Measurements from ENCODE around the gene AGAP1.

AGAP1 gene

DNA sequence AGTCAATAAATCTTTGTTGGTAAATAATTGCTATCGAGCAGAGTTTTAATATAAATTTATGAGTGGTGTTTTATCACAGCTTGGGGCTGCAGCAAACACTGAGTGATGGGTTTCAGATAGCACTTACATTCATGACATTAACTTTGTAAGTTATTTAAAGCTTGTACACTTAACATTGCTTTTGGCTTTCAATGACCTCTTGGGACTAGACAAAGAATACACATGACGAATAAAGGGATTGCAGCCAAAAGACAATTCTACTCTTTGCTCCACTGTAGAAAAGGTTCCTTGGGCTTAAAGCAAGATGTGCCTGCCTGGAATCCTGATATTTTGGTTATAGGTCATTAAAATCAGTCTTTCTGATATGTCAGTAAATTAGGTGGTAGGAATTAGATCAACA lies 374.8 kb downstream of the AGAP1 start:
- no CpG with 5 or more reads among the region's 2 CpGs for WGBS (ENCODE audit: insufficient coverage, insufficient read length)
- peaks cover 7% of the 10 kb centered on the region; the same call in 1 of the 2 replicates for H3K4me1 ChIP-seq (ENCODE audit: control insufficient read depth, insufficient read depth, low read length)

DNA sequence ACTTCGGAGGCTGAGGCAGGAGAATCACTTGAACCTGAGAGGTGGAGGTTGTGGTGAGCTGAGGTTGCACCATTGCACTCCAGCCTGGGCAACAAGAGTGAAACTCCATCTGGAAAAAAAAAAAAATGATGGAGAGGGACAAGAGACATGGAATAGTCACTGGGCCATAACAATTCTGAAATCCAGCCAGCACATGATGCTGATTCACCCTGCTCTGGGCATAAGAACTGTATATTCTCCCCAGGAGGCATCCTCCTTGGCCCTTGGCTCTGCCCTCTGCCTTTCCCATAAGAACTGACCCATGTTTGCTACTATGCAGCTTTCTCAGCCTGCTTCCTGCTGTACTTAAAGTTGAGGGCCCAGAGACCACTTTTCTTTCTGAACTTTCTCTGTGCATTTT lies 376.7 kb downstream of the AGAP1 start:
- no peaks in the 10 kb centered on the region for H3K36me3 ChIP-seq (ENCODE audit: control insufficient read depth, insufficient read depth, low read length)
- no CpG with 5 or more reads among the region's 1 CpG for WGBS (ENCODE audit: insufficient coverage, insufficient read length)

More for the DNA sequence above, 374.8 kb downstream of the AGAP1 start:
- Histone ChIP-seq H3K36me3 (ENCODE audit: control insufficient read depth, insufficient read depth, low read length) (no peaks in the 10 kb centered on the region), H3K9me3 (ENCODE audit: control insufficient read depth, insufficient read depth, low read length) (no peaks in the 10 kb centered on the region), H3K27ac (ENCODE audit: low read length) (no peak overlapping the region), H3K27me3 (ENCODE audit: control insufficient read depth, insufficient read depth, low read length) (no peaks in the 10 kb centered on the region), H3K4me3 (ENCODE audit: low read length) (no peak overlapping the region)
- DNase-seq (ENCODE audit: low read depth, low spot score): no peak

DNA sequence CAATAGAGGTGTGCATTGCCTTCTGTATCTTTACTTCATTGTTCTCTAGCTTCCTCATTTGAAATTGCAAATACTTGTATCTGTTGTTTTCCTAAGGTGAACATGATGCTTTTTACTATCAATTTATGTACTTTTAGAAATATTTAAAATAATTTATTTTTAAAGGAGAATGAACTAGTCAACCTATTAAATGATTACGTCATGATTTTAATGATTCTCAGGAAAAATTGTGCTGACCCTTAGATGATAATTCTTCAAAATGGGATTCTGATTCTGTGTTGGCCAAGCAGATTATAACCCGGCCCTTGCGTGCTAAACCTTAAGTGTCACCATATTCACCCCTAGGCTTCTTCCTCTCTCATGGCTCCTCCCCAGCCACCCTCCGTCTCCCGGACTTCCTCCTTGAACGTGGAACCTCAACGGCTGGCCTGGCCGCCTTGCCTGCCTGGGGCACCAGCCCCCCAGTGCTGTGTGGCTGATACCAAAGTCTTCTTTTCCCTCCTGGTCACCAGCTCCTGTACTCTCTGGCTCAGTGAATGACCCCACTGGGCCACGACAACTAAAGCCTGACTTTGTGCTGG lies 382.3 kb downstream of the AGAP1 start:
- no peak for DNase-seq (ENCODE audit: low read depth, low spot score)
- H3K9me3 ChIP-seq (ENCODE audit: control insufficient read depth, insufficient read depth, low read length): no peaks in the 10 kb centered on the region
- no CpG with 5 or more reads among the region's 9 CpGs for WGBS (ENCODE audit: insufficient coverage, insufficient read length)
- H3K4me3 ChIP-seq (ENCODE audit: low read length): no peak overlapping the region
- peaks cover 2% of the 10 kb centered on the region; the same call in 1 of the 2 replicates for H3K4me1 ChIP-seq (ENCODE audit: control insufficient read depth, insufficient read depth, low read length)
- no peak overlapping the region for H3K27ac ChIP-seq (ENCODE audit: low read length)
- no peaks in the 10 kb centered on the region for H3K36me3 ChIP-seq (ENCODE audit: control insufficient read depth, insufficient read depth, low read length)
- H3K27me3 ChIP-seq (ENCODE audit: control insufficient read depth, insufficient read depth, low read length): no peaks in the 10 kb centered on the region

More for the DNA sequence above, 376.7 kb downstream of the AGAP1 start:
- Histone ChIP-seq H3K4me1 (ENCODE audit: control insufficient read depth, insufficient read depth, low read length) (0 out of 2 replicates have a peak, but pooled peaks cover 3% of the 10 kb centered on the region), H3K4me3 (ENCODE audit: low read length) (no peak overlapping the region), H3K9me3 (ENCODE audit: control insufficient read depth, insufficient read depth, low read length) (no peaks in the 10 kb centered on the region), H3K27ac (ENCODE audit: low read length) (no peak overlapping the region), H3K27me3 (ENCODE audit: control insufficient read depth, insufficient read depth, low read length) (no peaks in the 10 kb centered on the region)
- DNase-seq (ENCODE audit: low read depth, low spot score): no peak

DNA sequence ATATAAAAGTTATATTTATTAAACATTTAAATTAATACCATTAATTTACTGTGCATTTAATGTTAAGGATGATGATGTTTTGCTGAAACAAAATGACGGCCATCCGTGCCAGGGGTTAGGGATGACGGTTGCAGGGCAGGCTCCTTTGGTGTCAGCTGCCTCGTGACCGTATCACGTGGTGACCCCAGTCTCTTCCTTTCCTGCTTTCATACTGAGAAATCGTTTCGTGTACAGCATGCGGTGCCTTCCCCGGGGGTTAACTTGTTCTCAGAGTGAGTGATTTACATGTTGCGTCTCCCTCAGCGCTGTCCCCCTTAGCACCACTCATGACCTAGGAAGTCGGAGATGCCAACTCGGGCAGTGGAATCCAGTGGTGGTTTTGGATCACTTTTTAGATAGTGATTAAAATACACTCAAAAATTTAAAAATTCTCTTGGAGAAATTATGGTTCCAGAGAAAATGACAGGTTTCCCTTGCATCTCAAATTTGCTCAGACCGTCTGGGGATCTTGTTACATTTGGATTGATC lies 383.5 kb downstream of the AGAP1 start:
- Histone ChIP-seq H3K9me3 (ENCODE audit: control insufficient read depth, insufficient read depth, low read length) (no peaks in the 10 kb centered on the region), H3K4me3 (ENCODE audit: low read length) (no peak overlapping the region), H3K27me3 (ENCODE audit: control insufficient read depth, insufficient read depth, low read length) (no peaks in the 10 kb centered on the region), H3K4me1 (ENCODE audit: control insufficient read depth, insufficient read depth, low read length) (peaks cover 2% of the 10 kb centered on the region; the same call in 1 of the 2 replicates), H3K27ac (ENCODE audit: low read length) (no peak overlapping the region), H3K36me3 (ENCODE audit: control insufficient read depth, insufficient read depth, low read length) (no peaks in the 10 kb centered on the region)
- WGBS (ENCODE audit: insufficient coverage, insufficient read length): no CpG with 5 or more reads among the region's 15 CpGs
- DNase-seq (ENCODE audit: low read depth, low spot score): no peak

DNA sequence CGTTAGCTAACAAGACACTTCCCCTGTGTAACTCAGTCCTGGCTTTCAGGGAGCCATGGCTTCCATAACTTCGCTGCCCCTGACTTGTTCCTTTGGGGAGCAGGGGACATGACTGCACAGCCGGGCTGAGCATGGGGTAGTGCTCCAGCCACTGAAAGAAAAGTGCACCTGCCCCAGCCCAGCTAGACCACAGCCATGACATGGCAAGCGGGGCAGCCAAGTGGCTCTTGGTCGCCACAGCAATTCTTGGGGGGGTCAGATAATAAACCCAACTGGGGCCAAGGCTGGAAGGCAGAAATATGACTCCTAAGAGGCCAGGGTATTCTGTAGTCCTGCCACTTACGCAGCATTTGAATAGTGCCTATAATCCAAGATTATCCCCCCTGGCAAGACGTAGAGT lies 385.3 kb downstream of the AGAP1 start:
- Histone ChIP-seq H3K4me1 (ENCODE audit: control insufficient read depth, insufficient read depth, low read length) (peaks cover 2% of the 10 kb centered on the region; the same call in 1 of the 2 replicates), H3K4me3 (ENCODE audit: low read length) (no peak overlapping the region), H3K9me3 (ENCODE audit: control insufficient read depth, insufficient read depth, low read length) (no peaks in the 10 kb centered on the region), H3K36me3 (ENCODE audit: control insufficient read depth, insufficient read depth, low read length) (no peaks in the 10 kb centered on the region), H3K27ac (ENCODE audit: low read length) (no peak overlapping the region), H3K27me3 (ENCODE audit: control insufficient read depth, insufficient read depth, low read length) (no peaks in the 10 kb centered on the region)
- no CpG with 5 or more reads among the region's 7 CpGs for WGBS (ENCODE audit: insufficient coverage, insufficient read length)
- DNase-seq (ENCODE audit: low read depth, low spot score): no peak

DNA sequence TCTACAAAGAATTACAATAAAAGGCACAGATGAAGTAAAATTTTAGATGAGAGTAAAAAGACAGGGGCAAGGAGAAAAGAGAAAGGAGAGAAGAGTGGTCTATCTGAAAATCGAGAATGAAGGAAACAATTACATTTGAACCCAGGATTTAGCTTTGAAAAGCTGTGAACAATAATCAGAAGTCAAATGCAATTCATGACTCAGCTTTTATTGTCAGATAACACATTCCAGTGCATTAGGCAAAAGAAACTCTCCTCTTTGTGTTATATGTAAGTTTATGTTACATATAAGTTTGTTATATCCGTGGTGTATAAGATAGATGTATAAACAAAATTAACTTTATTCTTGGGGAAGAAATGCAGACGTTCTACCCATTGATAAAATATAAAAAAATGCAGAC lies 389.8 kb downstream of the AGAP1 start:
- no peak for DNase-seq (ENCODE audit: low read depth, low spot score)
- H3K27ac ChIP-seq (ENCODE audit: low read length): no peak overlapping the region
- H3K9me3 ChIP-seq (ENCODE audit: control insufficient read depth, insufficient read depth, low read length): no peaks in the 10 kb centered on the region
- no peaks in the 10 kb centered on the region; the same call in 1 of the 2 replicates for H3K27me3 ChIP-seq (ENCODE audit: control insufficient read depth, insufficient read depth, low read length)
- no peaks in the 10 kb centered on the region for H3K4me1 ChIP-seq (ENCODE audit: control insufficient read depth, insufficient read depth, low read length)
- no peak overlapping the region for H3K4me3 ChIP-seq (ENCODE audit: low read length)
- WGBS (ENCODE audit: insufficient coverage, insufficient read length): no CpG with 5 or more reads among the region's 3 CpGs
- H3K36me3 ChIP-seq (ENCODE audit: control insufficient read depth, insufficient read depth, low read length): no peaks in the 10 kb centered on the region

DNA sequence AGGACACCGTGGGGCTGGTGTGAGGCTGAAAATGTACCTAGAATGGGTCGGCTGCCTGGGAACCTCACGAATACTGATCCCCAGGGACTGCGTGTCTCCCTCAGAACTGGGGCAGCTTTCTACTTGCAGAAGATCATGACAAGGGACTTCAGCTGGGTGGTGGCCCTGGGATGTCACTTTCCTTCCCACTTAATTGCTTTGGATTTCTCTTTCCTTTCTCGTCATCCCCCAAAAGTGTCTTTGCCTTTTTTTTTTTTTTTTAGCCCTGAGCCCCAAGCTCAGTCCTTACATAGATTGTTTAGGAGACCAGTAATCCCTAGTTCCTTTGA lies 395.4 kb downstream of the AGAP1 start:
- H3K4me1 ChIP-seq (ENCODE audit: control insufficient read depth, insufficient read depth, low read length): no peaks in the 10 kb centered on the region
- DNase-seq (ENCODE audit: low read depth, low spot score): no peak
- H3K9me3 ChIP-seq (ENCODE audit: control insufficient read depth, insufficient read depth, low read length): no peaks in the 10 kb centered on the region
- no peaks in the 10 kb centered on the region; the same call in 1 of the 2 replicates for H3K27me3 ChIP-seq (ENCODE audit: control insufficient read depth, insufficient read depth, low read length)
- no peaks in the 10 kb centered on the region for H3K36me3 ChIP-seq (ENCODE audit: control insufficient read depth, insufficient read depth, low read length)
- H3K4me3 ChIP-seq (ENCODE audit: low read length): no peak overlapping the region
- H3K27ac ChIP-seq (ENCODE audit: low read length): no peak overlapping the region
- WGBS (ENCODE audit: insufficient coverage, insufficient read length): no CpG with 5 or more reads among the region's 5 CpGs

DNA sequence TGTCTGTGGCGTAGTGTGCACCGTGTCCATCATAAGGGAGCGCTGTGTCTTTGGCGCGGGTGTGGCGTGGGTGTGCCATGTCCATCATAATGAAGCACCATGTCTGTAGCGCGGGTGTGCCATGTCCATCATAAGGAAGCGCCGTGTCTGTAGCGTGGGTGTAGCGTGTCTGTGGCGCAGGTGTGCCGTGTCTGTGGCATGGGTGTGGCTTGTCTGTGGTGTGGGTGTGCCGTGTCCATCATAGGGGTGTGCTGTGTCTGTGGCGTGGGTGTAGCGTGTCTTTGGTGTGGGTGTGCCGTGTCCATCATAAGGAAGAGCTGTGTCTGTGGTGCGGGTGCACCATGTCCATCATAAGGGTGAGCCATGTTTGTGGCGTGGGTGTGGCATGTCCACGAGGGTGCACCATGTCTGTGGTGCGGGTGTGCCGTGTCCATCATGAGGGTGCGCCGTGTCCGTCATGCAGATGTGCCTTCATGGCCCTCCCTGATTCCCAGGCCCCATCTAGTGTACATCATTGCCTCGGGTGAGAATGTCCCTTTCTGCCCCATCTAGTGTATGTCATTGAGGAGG lies 399.4 kb downstream of the AGAP1 start:
- Histone ChIP-seq H3K9me3 (ENCODE audit: control insufficient read depth, insufficient read depth, low read length) (no peaks in the 10 kb centered on the region), H3K27ac (ENCODE audit: low read length) (no peak overlapping the region), H3K27me3 (ENCODE audit: control insufficient read depth, insufficient read depth, low read length) (no peaks in the 10 kb centered on the region), H3K4me3 (ENCODE audit: low read length) (no peak overlapping the region), H3K4me1 (ENCODE audit: control insufficient read depth, insufficient read depth, low read length) (no peaks in the 10 kb centered on the region), H3K36me3 (ENCODE audit: control insufficient read depth, insufficient read depth, low read length) (no peaks in the 10 kb centered on the region)
- WGBS (ENCODE audit: insufficient coverage, insufficient read length): no CpG with 5 or more reads among the region's 27 CpGs
- DNase-seq (ENCODE audit: low read depth, low spot score): no peak

DNA sequence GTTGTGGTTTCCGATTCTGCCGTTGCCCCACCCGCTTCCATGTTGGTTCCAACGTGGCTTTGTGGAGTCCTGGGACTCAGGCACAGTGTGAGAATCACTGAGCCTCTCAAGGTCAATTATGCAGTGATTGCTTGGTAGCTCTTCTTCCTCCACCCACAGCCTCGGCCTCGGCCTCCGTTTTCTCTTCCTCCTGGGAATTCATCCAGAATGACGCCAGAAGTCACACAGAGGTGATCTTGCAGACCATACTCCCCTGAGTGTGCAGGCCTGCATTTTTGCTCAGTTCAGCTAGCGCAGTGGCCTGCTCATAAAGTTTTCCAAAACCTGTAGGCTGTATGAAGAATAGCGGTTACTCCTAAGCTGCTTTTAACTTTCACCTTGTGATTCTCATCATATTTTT lies 401.0 kb downstream of the AGAP1 start:
- Histone ChIP-seq H3K4me3 (ENCODE audit: low read length) (no peak overlapping the region), H3K9me3 (ENCODE audit: control insufficient read depth, insufficient read depth, low read length) (no peaks in the 10 kb centered on the region), H3K27me3 (ENCODE audit: control insufficient read depth, insufficient read depth, low read length) (no peaks in the 10 kb centered on the region), H3K4me1 (ENCODE audit: control insufficient read depth, insufficient read depth, low read length) (no peaks in the 10 kb centered on the region), H3K27ac (ENCODE audit: low read length) (no peak overlapping the region), H3K36me3 (ENCODE audit: control insufficient read depth, insufficient read depth, low read length) (no peaks in the 10 kb centered on the region)
- no peak for DNase-seq (ENCODE audit: low read depth, low spot score)
- no CpG with 5 or more reads among the region's 10 CpGs for WGBS (ENCODE audit: insufficient coverage, insufficient read length)

DNA sequence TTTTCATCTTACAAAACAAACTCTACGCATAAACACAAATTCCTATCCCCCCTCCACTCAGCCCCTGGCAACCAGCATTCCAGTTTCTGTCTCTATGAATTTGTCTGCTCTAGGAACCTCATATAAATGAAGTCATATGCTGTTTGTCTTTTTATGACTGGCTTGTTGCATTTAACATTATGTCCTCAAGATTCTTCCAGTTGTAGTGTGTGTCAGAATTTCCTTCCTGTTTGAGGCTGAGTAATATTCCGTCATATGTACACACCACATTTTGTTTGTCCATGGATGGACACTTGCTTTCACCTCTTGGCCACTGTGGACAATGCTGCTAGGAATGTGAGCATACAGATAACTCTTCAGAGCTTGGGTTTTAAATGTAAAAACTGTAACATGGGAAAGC lies 402.2 kb downstream of the AGAP1 start:
- no peak overlapping the region for H3K27ac ChIP-seq (ENCODE audit: low read length)
- 100% methylated on average over 1 of the region's 2 CpGs for WGBS (ENCODE audit: insufficient coverage, insufficient read length)
- no peak overlapping the region for H3K4me3 ChIP-seq (ENCODE audit: low read length)
- DNase-seq (ENCODE audit: low read depth, low spot score): no peak
- no peaks in the 10 kb centered on the region for H3K36me3 ChIP-seq (ENCODE audit: control insufficient read depth, insufficient read depth, low read length)
- no peaks in the 10 kb centered on the region for H3K4me1 ChIP-seq (ENCODE audit: control insufficient read depth, insufficient read depth, low read length)
- H3K27me3 ChIP-seq (ENCODE audit: control insufficient read depth, insufficient read depth, low read length): no peaks in the 10 kb centered on the region
- no peaks in the 10 kb centered on the region for H3K9me3 ChIP-seq (ENCODE audit: control insufficient read depth, insufficient read depth, low read length)

DNA sequence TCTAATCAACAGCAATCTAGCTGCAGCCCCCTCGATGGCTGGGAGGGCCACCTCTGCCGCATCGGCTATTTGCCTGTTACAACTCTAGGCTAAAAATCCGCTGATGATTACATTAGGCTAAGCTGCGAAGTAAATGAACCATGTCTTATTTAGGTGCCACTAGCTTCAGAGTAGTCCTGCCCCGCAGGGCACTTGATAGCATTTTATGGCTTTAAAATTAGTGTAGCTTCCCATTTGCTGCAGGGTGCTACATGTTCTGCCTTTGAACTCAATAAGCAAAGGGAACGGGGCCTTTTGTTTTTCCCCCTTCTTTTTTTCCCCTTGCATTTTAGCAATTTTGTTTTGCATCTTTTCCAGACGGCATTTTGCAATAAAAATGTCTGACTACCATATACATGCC lies 404.1 kb downstream of the AGAP1 start:
- no CpG with 5 or more reads among the region's 8 CpGs for WGBS (ENCODE audit: insufficient coverage, insufficient read length)
- Histone ChIP-seq H3K27me3 (ENCODE audit: control insufficient read depth, insufficient read depth, low read length) (no peaks in the 10 kb centered on the region), H3K9me3 (ENCODE audit: control insufficient read depth, insufficient read depth, low read length) (no peaks in the 10 kb centered on the region), H3K36me3 (ENCODE audit: control insufficient read depth, insufficient read depth, low read length) (no peaks in the 10 kb centered on the region), H3K4me3 (ENCODE audit: low read length) (no peak overlapping the region), H3K4me1 (ENCODE audit: control insufficient read depth, insufficient read depth, low read length) (no peaks in the 10 kb centered on the region), H3K27ac (ENCODE audit: low read length) (no peak overlapping the region)
- DNase-seq (ENCODE audit: low read depth, low spot score): no peak

All from iPS DF 6.9 (cell line).